GM21526 (cell line): ENCODE data around the gene ATRN.

Experiments
- ATAC-seq: cut with Tn5 transposase; IDR thresholded peaks from one replicate; pipeline ENCODE4 v1.9.1; 2021; ENCODE audit warnings: moderate library complexity; ENCODE audit not compliant: unreplicated experiment, low FRiP score

Gene ATRN

DNA sequence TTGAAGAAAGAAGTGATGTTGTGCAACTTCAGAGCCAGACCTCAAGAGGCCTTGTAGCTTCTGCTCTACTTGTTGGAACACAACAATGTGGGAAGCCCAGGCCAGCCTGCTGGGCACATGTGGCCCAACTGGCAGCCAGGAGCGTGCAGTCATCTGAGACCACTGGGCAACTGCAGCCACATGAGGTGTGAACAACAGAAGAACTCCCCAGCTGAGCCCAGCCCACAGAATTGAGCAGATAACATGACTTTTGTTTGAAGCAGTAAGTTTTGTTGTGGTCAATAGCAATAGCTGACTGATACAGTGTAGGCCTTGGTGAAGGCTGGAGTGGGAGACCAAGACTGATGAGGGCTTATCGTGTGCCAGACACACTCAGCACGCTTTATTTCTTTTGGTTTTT, 219.6 kb downstream of the ATRN start:
- ATAC-seq = no peak

DNA sequence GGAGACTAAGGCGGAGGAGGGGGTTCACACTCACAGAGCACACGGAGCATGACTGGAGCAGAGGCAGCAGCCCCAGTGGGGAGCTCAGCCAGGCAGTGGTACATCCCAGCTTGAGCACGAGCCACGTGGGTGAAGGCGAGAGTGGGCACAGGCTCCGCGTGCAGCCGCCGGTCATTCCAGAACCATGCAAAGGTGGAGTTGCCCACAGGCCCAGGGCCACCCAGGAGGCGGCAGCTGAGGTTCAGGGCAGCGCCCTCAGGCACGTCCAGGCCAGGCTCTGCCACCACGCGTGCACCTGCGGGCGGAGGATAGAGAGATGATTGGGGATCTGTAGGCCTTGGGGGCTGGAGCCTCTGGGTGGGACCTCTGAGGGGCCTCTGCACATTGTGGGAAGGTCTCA, 220.5 kb downstream of the ATRN start:
- ATAC-seq = no peak

DNA sequence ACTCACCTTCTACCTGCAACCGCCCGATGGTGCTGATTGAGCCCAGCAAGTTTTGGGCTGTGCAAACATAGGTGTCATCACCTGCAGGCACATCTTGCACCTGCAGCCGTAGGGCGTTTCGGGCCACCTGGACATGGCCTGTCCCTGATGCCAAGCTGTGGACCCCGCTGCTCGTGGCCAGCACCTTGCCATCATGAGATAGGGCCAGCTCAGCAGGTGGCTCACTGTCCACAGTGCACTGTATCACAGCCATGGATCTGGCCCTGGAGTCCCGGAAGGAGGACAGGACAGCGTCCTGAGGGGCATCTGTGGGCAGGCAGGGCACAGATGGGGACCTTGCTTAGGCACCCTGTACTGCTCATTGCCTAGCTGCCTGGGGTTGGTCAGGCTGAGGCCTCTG, 221.1 kb downstream of the ATRN start:
- no peak for ATAC-seq

DNA sequence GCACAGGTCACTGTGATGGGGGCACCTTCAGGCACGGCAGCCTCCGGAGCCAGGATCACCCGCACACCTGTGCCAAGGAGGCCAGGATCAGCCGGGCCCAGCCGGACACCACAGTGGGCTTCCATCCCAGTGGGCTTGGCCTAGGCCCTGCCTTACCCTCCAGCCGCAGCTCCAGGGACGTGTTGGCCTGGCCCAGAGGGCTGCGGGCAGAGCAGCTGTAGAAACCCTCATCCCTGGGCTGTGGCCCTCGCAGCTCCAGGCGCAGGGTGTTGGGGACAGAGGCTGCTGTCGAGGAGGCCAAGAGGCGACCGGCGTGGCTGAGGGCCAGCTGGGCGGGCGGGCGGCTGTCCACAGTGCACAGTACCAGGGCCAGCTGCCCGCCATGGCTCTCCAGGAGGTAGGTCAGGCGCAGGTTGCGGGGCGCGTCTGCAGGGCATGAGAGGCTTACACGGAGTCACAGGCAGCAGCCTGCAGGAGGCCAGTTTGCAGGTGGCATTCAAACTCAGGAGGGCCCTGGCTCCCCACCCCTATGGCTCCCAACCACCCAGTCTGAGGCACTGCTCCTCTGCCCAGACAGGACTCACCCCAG, 222.0 kb downstream of the ATRN start:
- ATAC-seq = no peak

DNA sequence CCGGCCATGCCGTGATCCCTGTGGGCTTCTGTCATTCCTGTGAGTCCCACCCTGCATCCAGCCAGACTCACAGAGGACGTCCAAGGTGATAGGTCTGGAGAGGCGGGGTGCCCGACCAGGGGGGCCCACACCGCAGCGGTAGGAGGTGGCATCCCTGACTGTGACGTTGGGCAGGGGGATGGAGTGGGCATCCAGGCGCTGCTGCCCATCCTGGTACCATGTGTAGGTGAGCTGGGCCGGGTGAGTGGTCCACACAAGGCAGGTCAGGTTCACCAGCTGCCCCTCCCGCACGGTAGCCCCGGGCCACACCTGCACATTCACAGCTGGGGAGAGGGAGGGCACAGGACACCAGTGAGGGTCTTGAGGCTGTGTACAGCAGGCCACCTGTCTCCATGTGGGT, 222.6 kb downstream of the ATRN start:
- ATAC-seq = no peak

DNA sequence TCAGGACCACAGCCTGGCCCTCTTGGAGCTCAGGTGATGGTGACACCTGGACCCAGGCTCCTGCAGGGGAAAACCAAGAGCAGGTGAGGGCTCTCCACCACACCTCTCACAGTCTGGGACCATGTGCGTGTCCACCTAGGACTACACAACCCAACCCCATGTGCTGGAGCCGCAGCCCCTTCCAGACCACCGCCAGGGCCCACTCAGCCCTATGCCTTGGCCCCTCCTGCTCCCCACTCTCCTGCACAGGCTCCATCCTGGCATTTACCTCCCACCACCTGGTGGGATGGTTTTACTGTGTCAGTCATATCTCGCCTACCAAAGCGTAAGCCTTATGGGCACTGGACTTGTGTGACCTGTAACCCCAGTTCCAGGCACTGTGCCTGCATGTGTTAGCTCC, 224.0 kb downstream of the ATRN start:
- no peak for ATAC-seq

DNA sequence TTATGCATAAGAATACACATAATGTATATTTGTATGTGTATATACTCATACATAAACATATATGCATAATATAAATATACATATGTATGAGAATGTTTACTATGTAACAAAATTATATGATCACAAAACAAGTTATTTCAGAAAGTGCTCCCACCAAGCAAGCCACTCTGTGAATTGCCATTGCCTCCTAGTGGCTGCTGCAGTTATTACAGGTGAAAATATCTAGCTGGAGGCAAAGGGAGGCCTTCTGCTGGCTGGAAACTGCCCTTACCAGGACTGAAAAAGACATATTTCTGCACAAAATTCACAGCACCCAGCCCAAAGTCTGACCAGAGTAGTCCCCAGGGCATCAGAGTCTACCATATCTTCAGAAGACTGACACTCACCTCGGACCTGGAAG, 225.4 kb downstream of the ATRN start:
- no peak for ATAC-seq

DNA sequence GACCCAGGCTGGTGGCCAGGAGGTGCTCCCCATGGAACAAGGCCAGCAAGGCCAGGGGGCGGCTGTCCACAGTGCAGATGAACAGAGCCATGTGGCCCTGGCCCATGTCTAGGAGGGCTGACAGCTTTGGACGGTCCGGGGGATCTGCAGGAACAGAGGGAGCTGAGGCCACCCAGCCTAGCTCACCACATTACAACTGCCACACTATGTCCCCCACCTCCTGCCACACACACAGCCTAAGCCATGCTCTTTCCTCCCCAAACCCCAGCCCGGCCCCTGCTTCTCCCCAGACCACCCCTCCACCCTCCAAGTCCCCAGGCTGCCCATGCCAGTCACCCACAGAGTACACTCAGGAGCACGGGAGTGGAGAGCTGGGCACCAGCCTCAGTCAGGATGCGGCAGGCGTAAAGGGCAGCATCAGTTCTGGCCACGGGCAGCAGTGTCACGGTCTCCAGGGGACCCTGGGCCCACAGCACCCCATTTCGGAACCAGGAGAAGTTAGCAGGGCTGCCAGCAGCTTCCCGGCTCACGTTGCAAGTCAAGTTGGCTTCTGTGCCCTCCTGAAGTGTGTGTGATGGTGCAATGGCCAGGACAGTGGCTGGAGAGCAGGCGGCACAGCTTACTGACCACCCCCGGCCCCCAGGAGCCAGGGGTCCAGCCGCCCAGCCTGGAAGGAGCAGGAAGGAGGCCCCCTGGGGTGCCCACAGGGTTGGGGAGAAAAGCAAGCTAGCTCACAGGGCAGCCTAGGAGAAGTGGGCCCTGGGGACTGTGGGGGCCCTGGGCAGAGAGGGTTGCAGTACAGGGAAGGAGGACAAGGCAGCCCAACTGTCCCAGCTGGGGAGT, 226.1 kb downstream of the ATRN start:
- no peak for ATAC-seq

DNA sequence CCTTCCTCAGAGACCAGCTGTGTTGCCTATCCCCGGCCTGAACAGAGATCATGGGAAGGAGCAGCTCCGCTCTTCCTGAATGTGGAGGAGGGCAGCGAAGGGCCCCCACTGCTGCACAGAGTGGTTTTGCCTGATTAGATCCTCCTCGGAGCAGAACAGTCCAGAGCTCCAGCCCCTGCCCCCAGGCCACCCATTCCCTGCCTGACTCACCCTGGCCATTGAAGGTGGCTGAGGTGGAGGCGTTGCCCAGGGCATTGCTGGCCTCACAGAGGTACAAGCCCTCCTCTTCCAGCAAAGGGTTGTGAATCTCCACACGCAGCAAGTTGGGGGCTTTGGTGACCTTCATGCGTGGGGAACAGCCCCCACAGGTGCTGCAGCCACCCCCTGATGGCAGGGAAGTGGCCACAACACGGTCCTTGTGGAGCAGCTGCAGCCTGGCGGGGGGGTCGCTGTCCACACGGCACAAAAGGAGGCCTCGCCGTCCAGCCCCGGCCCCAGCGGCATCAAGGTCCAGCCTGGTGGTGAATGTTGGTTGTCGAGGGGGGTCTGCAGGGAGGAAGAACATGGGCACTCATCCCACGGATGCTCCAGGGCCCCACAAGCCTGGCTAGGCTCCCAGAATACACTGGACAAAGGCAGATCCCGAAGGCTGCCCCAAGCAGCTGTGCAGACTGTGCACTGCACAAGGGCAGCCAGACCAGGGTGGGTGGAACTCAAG, 226.9 kb downstream of the ATRN start:
- no peak for ATAC-seq

DNA sequence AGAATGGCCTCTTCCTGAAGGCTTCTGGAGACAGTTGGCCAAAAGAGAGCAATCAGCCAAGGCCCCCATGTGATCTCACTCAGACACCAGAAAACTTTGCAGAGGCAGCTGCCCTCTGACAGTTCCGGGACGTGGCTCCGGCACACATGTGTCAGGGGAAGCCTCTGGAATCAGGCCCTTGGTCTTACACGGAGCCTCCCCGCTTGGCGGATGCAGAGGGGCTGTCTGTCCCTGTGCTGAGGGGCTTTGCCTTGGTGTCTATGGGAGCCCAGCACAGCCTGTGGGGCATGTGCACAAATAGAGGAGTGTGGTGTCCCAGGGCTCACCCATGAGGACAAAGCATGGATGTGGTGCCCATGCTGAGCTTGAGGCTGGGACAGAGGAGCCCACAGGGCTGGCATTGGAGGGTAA, 227.8 kb downstream of the ATRN start:
- ATAC-seq = no peak

DNA sequence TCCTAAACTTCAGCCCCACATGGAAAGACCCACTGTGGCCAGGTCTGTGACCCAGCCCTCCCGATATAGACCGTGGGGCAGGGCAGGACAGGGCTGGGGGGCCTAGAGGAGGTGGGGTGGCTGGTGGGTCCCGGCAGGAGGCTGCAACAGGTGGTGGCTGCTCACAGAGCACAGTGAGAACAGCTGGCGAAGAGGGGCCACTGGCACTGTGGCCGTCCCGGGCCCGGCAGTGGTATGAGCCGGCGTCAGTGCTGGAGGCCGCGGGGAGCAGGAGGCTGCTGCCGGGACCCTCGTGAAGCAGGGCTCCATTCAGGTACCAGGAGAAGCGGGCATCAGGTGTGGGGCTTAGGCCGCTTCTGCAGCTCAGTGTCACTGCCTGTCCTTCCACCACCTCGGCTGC, 228.2 kb downstream of the ATRN start:
- no peak for ATAC-seq
